NCI-H510A (cell line): ENCODE data around the gene NXT2.
A peak's percentile ranks its signal among the peaks of the same experiment; 100 is the strongest.
"Not testable (repeated sequence)": the region's sequence is repeated elsewhere in the genome, so short reads cannot be mapped to it uniquely, and the experiment has no call there.

Experiments used
- DNase-seq: peaks from one replicate; lab custom pipeline; 2025; lab: John Stamatoyannopoulos, UW

NXT2 gene

GRCh38 chrX:109536439-109537323, at the start of gene NXT2:
Gene NXT2, plus strand, starts transcription at chrX:109536844. Its CDS starts 163 bp downstream, at chrX:109537007.
- peak; percentile 77 for DNase-seq

GRCh38 chrX:109487640-109488039, 49.0 kb upstream of the NXT2 start:
- no peak for DNase-seq

- no peak for DNase-seq
Measured at GRCh38 chrX:109489174-109489573, 47.5 kb upstream of the NXT2 start.

- DNase-seq = no peak
Measured at GRCh38 chrX:109498434-109498833, 38.2 kb upstream of the NXT2 start.

- DNase-seq = no peak
Measured at GRCh38 chrX:109501176-109501575, 35.5 kb upstream of the NXT2 start.

- DNase-seq = no peak
Measured at GRCh38 chrX:109508915-109509314, 27.7 kb upstream of the NXT2 start.

GRCh38 chrX:109511113-109511512, 25.5 kb upstream of the NXT2 start:
- DNase-seq = no peak

- DNase-seq = no peak
Measured at GRCh38 chrX:109519001-109519400, 17.6 kb upstream of the NXT2 start.

GRCh38 chrX:109533005-109533404, 3.6 kb upstream of the NXT2 start:
- DNase-seq = no peak

GRCh38 chrX:109533631-109534030, 3.0 kb upstream of the NXT2 start:
- no peak for DNase-seq

GRCh38 chrX:109534933-109535332, 1.7 kb upstream of the NXT2 start:
- DNase-seq = no peak

- DNase-seq = no peak
Measured at GRCh38 chrX:109535578-109535977, 1.1 kb upstream of the NXT2 start.

- no peak for DNase-seq
Measured at GRCh38 chrX:109537324-109537665, 651 bp downstream of the NXT2 start.

- DNase-seq = not testable (repeated sequence)
Measured at GRCh38 chrX:109539007-109539406, 2.4 kb downstream of the NXT2 start.

- no peak for DNase-seq
Measured at GRCh38 chrX:109553862-109554261, 17.2 kb downstream of the NXT2 start.

GRCh38 chrX:109576083-109576482, 39.4 kb downstream of the NXT2 start:
- DNase-seq = not testable (repeated sequence)

- no peak for DNase-seq
Measured at GRCh38 chrX:109577055-109577454, 40.4 kb downstream of the NXT2 start.

GRCh38 chrX:109578916-109579315, 42.3 kb downstream of the NXT2 start:
- no peak for DNase-seq

GRCh38 chrX:109585488-109585887, 48.8 kb downstream of the NXT2 start:
- no peak for DNase-seq

- no peak for DNase-seq
Measured at GRCh38 chrX:109590176-109590575, 53.5 kb downstream of the NXT2 start.
